ENCODE data around the gene COL13A1. TPM values are rescaled to one million over a fixed set of nuclear protein-coding genes. Genes with fewer than 3 reads are reported as not detected.

The COL13A1 gene
- total RNA-seq, 1 experiment from 2014 or later, result 3.6 TPM

DNA sequence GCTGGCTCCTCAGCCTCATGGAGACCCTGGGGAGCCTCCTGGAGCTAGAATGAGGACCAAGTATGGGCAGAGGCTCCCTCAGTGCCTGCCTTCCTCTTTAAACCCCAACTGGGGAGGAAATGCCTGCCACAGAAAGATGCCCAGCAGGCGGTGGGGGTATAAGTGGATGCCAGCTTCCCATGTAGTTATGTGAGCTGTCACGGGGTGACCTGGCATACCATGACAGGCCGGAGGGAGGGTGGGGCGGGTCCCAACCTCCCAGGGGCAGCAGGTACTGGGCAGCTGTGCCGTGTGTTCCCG lies 35.0 kb downstream of the COL13A1 start:
- Histone ChIP-seq H2AFZ (ENCODE audit: low read length) (no peak overlapping the region), H3K27ac (ENCODE audit: insufficient read length, low read depth, low read length) (no peak overlapping the region), H3K23ac (ENCODE audit: insufficient read length, low read depth, low read length) (no peak overlapping the region), H3K23me2 (ENCODE audit: insufficient read length, low read depth, low read length, poor library complexity, severe bottlenecking) (no peaks in the 10 kb centered on the region), H3K4me2 (ENCODE audit: insufficient read depth, insufficient read length, low read length) (no peak overlapping the region), H2BK5ac (ENCODE audit: insufficient read length, low read length) (no peak overlapping the region), H3K79me1 (ENCODE audit: insufficient read depth, low read depth, low read length, poor library complexity, severe bottlenecking) (no peaks in the 10 kb centered on the region), H3K56ac (ENCODE audit: insufficient read length, low read depth, low read length) (no peak overlapping the region), H3K9me3 (ENCODE audit: control insufficient read depth, low read depth, low read length) (no peaks in the 10 kb centered on the region), H3K18ac (ENCODE audit: insufficient read length, low read depth, low read length) (no peak overlapping the region), H3K14ac (ENCODE audit: insufficient read depth, low read length) (no peak overlapping the region), H3T11ph (ENCODE audit: low read length) (no peak overlapping the region), H4K8ac (replicated peaks; ENCODE audit: insufficient read length, low read depth, low read length) (no peak overlapping the region), H4K20me1 (ENCODE audit: control insufficient read depth, insufficient read depth, insufficient read length) (no peaks in the 10 kb centered on the region), H3K9ac (ENCODE audit: extremely low read depth, insufficient read length, low read length) (no peak overlapping the region), H2AK5ac (ENCODE audit: insufficient read length, low read length) (no peak overlapping the region), H3K4me1 (ENCODE audit: insufficient read depth, low read length) (peaks cover 8% of the 10 kb centered on the region; the same call in 1 of the 2 replicates), H2BK15ac (ENCODE audit: low read depth, low read length) (no peak overlapping the region), H3K27me3 (ENCODE audit: insufficient read depth, low read length) (no peaks in the 10 kb centered on the region), H2BK20ac (ENCODE audit: low read depth, low read length, poor library complexity, severe bottlenecking) (no peak overlapping the region), H4K91ac (ENCODE audit: insufficient read length, low read depth, low read length) (no peak overlapping the region), H2BK12ac (ENCODE audit: insufficient read length, low read depth, low read length) (no peak overlapping the region), H2BK120ac (ENCODE audit: low read depth, low read length, poor library complexity, severe bottlenecking) (no peak overlapping the region), H3K79me2 (ENCODE audit: insufficient read depth, low read length) (no peaks in the 10 kb centered on the region), H3K4ac (ENCODE audit: low read depth, low read length) (no peak overlapping the region), H4K5ac (ENCODE audit: insufficient read length, low read depth, low read length) (no peak overlapping the region)
- WGBS (ENCODE audit: extremely low coverage, insufficient read length, low lambda C conversion rate), result no CpG with 5 or more reads among the region's 6 CpGs
- Mint-ChIP-seq H3K27ac (no peak overlapping the region), H3K27me3 (ENCODE audit: low read depth) (peaks cover 35% of the 10 kb centered on the region), H3K36me3 (ENCODE audit: insufficient read depth in 1 of 3, low read depth in 3 of 3) (no peaks in the 10 kb centered on the region; a peak in 1 of 7 replicates), H3K9me3 (no peaks in the 10 kb centered on the region; a peak in 1 of 5 replicates), H3K4me1 (peaks cover 27 to 43% of the 10 kb centered on the region in 2 experiments), H3K4me3 (no peak overlapping the region)
- DNase-seq, result no peak
- TF ChIP-seq, protein P1, sequence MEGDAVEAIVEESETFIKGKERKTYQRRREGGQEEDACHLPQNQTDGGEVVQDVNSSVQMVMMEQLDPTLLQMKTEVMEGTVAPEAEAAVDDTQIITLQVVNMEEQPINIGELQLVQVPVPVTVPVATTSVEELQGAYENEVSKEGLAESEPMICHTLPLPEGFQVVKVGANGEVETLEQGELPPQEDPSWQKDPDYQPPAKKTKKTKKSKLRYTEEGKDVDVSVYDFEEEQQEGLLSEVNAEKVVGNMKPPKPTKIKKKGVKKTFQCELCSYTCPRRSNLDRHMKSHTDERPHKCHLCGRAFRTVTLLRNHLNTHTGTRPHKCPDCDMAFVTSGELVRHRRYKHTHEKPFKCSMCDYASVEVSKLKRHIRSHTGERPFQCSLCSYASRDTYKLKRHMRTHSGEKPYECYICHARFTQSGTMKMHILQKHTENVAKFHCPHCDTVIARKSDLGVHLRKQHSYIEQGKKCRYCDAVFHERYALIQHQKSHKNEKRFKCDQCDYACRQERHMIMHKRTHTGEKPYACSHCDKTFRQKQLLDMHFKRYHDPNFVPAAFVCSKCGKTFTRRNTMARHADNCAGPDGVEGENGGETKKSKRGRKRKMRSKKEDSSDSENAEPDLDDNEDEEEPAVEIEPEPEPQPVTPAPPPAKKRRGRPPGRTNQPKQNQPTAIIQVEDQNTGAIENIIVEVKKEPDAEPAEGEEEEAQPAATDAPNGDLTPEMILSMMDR (conservative IDR thresholded peaks at IDR 0.05), result no peak

Data from H9 (cell line).